Stimulated activated CD4-positive, alpha-beta T cell treated with anti-CD3 and anti-CD28 coated beads, Interleukin-15, amount 100 ng/mL, for 24 hours (primary cell): ENCODE results near the gene EXOSC3.
A peak's percentile ranks its signal among the peaks of the same experiment; 100 is the strongest.
"Not testable (repeated sequence)": the region's sequence is repeated elsewhere in the genome, so short reads cannot be mapped to it uniquely, and the experiment has no call there.

Experiments
- DNase-seq: peaks from one replicate; pipeline ENCODE4 v3.0.0-alpha.2; 2020

EXOSC3 gene

DNA sequence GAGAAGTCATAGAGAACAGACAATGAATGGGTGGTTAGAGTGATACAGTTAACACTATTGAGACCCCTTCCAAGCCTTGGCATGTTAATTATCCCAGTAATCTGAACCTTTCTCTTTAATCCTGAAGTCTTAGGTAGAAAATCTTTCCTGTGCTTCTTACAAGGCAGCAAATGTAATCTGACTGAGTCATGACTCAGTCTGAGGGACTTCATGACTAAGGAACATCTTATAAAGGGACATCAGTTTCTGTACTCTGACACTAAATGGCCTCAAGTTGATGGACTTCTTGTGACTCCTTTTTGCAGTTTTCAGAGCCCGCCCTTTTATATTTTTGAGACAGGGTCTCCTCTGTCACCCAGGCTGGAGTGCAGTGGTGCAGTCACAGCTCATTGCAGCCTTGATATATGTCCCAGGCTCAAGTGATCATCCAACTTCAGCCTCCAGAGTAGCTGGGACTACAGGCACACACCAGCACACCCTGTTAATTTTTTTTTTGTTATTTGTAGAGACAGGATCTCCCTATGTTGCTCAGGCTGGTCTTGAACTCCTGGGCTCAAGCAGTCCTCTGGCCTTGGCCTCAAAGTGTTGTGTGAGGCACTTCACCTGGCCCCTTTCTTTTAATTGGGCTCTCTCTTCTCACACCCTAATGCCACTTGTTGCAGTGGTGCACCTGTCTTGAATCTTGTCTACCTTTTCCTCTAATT, 9.5 kb downstream of the EXOSC3 start:
- DNase-seq: no peak

DNA sequence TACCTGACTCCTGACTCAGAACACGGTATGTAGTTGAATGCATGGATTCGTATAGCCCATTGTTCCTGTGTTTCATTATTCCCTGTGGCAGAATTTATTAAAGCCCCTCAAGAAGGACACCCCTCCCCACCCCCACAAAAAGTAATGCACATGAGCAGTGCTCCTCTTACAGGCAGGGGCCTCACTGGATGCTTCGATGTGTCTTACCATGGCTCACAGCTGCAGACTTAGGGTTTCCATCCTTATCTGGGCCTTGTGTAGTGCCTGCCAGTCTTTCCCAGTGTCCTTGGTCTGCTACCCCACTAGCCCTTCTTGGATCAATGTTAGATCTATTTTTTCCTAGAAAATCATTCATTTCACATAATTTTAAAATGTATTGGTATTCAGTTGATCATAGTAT, 14.9 kb downstream of the EXOSC3 start:
- no peak for DNase-seq

DNA sequence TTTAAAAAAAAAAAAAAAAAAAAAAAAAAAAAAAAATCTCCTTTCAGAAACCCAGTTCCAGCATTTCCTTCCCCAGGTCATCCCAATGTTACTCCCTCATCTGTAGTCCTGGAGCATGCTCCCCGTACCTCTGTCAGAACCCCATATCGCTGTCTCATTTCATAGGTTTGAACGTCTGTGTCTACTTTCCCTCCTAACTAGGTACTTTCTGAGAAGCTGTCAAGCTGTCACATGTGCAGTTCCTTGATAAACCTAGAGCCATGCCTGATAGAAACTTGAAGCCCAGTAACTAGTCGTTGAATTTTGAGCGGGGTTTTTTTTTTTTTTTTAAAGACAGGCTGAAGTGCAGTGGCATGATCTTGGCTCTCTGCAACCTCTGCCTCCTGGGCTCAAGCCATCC, 15.6 kb downstream of the EXOSC3 start:
- DNase-seq: no peak

DNA sequence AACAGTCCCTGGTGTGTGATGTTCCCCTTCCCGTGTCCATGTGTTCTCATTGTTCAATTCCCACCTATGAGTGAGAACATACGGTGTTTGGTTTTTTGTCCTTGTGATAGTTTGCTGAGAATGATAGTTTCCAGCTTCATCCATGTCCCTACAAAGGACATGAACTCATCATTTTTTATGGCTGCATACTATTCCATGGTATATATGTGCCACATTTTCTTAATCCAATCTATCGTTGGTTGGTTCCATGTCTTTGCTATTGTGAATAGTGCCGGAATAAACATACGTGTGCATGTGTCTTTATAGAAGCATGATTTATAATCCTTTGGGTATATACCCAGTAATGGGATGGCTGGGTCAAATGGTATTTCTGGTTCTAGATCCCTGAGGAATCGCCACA, 19.6 kb downstream of the EXOSC3 start:
- not testable (repeated sequence) for DNase-seq

DNA sequence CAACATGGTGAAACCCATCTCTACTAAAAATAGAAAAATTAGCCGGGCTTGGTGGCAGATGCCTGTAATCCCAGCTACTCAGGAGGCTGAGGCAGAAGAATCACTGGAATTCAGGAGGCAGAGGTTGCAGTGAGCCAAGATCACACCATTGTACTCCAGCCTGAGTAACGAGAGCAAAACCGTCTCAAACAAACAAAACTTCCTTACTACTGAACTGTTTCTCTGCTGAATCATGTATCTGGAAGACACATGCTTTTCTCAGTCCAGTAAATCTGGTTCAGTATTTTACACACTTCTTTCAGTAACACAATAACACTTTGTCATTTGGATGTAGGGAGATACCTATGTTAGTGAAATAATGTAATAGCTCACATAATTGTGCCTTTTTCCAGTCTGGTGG, 23.4 kb downstream of the EXOSC3 start:
- no peak for DNase-seq

DNA sequence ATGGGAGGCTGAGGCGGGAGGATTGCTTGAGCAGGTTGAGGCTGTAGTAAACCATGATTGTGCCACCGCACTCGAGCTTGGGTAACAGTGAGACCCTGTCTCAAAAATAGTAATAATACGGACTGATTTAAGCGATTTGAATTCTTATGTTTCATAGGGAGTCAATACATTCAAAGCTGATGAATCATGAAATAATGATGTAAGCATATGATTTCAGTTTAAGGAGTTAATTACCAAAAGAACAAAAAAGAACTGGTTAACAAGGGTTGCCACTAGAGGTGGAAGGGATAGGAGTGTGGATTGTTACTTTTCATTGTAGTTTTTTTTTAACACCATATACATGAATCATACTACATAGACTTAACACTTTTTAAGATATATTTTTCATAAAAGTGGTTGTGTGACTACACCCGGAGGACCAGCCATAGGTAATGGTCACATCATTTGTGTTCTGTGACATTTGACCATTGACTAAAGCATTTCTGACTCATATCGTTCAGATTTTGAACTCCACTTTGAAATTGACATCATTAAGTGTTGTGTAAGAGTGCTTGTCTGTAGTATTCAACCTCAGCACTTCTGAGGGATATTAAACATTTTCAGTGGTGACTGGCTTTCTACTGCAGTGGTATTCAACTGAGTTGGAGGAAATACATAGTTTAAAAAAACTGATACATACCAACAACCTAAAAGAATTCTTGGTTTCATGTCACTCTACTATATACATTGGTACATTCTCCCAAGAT, 24.3 kb downstream of the EXOSC3 start:
- no peak for DNase-seq

DNA sequence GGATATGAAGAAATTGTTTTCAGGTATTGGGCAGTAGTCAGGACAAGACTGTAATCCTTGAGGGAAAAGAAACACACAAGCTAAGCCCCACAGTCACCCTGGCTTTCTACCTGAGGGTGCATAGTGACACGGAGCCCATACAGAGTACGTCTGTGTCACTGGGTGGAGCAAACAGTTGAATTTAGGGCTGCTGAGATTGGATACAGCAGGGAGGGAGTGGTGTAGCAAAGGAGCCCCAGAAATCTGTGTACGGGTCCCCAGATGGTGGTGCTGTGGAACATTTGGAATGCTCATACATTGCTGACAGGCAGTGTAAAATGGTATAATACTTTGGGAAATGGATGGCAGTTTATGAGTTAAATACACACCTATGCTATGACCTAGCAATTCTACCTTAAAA, 26.1 kb downstream of the EXOSC3 start:
- DNase-seq: no peak

DNA sequence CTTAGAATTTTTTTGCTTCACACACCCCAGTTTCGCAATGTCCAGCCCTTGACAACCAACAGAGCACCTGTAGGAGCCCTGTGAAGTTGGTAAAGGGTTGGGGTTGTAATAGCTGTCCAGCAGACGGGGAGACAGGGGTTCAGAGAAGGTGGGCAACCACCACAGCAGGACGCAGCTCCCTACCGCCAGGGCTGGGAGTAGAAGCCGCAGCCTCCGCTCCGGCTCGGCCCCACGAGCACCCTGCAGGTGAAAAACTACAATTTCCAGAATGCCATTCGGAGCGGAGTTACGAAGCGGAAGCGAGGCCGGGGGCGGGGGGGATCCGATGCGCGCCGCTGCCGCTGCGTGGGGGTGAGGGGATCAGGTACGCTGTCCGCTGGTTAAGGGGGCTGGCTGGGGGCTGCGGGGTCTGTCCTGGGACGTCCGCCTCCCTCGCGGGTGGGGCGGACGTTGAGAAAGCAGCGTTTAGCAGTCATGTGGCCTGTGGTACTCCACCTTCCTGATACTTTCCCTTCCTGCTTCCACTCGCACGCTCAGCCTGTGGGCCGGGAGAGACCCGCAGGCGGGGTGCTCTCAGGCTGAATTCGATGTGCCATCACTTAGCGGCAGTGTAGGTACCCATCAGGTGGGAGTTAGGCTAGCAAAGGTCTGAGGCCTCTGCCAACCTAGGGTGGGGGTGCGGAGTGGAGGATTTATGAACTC, 31.2 kb downstream of the EXOSC3 start, which contains the start of gene TRMT10B:
TRMT10B (plus strand) TSS at position 317 of the 702 bp plus-strand sequence. CDS start 8,127 bp downstream, outside the sequence.
- DNase-seq: peak; percentile 85

DNA sequence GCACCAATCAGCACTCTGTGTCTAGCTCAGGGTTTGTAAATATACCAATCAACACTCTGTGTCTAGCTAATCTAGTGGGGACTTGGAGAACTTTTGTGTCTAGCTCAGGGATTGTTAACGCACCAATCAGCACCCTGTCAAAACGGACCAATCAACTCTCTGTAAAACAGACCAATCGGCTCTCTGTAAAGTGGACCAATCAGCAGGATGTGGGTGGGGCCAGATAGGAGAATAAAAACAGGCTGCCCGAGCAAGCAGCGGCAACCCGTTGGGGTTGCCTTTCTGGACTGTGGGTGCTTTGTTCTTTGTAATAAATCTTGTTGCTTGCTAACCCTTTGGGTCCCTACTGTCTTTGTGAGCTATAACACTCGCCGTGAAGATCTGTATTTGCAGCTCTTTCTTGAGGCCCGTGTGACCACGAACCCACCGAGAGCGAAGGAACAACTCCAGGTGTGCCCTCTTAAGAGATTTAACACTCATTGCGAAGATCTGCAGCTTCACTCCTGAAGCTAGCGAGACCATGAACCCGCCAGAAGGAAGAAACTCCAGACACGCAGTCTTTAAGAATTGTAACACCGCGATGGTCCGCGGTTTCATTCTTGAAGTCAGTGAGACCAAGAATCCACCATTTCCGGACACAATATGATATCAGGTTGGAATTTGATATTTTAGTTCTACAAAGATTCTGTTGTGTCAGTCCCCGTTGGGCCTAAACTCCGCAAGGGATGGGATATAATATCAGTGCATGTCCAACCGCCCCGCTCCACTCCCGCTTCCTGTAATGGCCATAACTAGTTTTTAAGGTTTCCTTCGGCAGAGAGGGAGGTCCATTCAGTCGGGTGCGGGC, 32.0 kb downstream of the EXOSC3 start:
- DNase-seq: peak; percentile 34

DNA sequence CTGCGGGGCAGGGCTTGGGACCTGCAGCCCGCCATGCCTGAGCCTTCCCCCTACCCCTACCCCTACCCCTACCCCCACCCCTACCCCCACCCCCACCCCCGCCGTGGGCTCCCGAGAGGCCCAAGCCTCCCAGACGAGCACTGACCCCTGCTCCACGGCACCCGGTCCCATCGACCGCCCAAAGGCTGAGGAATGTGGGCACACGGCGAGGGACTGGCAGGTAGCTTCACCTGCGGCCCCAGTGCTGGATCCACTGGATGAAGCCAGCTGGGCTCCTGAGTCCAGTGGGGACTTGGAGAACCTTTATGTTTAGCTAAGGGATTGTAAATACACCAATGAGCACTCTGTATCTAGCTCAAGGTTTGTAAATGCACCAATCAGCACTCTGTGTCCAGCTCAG, 32.8 kb downstream of the EXOSC3 start:
- not testable (repeated sequence) for DNase-seq

DNA sequence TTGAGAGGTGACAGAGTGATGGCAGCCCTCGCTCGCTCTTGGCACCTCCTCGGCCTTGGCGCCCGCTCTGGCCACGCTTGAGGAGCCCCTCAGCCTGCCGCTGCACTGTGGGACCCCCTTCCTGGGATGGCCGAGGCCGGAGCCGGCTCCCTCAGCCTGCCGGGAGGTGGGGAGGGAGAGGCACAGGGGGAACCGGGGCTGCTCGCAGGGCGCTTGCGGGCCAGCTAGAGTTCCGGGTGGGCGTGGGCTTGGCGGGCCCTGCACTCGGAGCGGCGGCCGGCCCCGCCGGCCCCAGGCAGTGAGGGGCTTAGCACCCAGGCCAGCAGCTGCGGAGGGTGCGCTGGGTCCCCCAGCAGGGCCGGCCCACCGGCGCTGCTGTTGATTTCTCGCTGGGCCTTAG, 33.2 kb downstream of the EXOSC3 start:
- not testable (repeated sequence) for DNase-seq

DNA sequence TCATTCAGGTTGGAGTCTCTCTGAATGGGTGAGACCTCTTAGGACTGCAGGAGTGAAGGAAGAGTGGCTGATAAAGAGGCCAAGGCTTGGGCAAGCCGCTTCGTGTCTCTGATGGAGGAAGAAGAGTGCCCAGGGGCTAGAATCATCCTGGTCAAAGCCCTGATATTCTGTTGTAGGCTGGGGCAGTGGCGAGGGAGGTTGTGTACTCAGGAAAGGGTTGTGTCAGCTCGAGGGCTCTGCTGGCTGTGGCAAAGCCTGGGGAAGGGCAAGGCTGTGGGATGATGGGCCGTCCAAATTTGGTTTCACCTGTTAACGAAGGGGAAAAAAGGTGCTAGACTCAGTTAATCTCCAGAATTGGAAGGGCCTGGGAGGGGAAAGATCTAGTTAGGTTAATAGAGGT, 33.7 kb downstream of the EXOSC3 start:
- no peak for DNase-seq

DNA sequence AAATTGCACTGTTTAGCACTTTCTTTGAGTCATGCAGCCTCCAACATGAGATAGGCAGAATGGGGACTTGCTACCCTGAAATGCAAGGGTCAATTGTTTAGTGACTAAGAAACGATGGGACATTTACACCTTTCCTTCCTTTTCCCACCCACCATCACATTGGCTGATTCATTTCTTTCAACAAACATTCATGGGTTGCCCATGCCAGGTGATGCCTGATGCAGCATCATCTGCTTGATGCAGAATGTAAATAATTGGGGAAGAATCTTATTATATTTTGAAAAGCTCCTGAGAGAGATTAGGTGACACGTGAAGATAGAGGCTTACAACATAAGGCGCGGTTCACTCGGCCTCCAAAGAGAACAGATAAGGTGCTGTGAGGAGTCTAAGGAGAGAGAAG, 35.7 kb downstream of the EXOSC3 start:
- no peak for DNase-seq

DNA sequence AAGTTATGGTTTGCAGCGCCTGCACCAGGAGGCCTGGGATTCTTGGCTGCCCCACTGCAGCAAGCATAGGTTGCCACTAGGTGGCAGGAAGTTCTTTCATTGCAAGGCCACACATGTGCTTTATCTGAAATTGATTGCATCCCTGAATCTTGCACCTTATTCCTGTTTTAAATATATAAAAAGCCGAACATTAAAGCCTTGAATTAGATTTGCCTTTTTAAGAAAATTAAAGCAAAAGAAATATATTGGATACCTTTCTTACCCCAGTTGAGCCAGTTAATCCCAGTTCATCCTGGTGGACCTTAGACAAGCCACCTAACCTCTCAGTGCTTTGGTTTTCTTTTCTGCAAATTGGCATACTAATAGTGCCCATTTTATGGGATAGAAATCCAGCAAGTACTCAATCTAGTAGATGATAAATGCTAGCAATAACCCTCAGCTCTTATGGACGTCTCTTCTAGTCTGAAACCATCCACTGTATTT, 37.6 kb downstream of the EXOSC3 start:
- peak; percentile 70 for DNase-seq

DNA sequence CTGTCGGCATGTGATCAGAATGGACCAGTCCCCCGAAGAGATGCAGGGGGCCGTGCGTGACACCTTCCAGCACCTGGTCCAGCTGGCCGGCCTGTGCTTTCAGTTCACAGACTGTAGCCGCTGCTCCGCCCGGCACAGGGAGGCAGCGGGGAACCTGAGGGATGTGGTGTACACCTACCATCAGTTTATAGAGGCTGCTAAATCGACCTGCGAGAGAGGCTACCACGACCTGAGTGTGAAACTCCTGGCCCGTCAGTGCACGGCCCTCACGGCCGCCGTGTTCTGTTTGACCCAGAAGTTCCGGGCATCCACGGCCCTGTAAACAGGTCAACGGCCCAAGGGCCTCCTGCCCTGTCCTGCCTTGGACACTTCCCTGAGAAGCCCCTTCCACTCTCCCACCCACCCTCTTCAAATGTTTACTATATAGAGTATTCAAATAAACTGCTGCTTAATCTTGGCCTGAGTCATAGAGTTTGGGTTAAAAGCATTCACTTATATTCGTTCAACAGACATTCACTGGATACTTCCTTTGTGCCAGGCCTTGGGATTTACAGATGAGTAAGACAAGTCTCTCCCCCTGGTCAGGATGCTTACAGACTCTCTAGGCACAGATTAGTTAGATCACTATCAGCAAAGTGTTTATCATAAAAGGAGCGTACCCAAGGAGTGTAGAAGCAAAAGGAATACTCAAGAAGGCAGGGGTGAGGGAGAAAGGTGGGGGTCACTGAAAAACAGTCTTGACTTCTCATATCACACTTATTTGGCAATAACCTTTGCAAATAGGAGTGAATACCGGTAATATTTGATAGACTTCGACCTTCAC, 38.2 kb downstream of the EXOSC3 start:
- no peak for DNase-seq

DNA sequence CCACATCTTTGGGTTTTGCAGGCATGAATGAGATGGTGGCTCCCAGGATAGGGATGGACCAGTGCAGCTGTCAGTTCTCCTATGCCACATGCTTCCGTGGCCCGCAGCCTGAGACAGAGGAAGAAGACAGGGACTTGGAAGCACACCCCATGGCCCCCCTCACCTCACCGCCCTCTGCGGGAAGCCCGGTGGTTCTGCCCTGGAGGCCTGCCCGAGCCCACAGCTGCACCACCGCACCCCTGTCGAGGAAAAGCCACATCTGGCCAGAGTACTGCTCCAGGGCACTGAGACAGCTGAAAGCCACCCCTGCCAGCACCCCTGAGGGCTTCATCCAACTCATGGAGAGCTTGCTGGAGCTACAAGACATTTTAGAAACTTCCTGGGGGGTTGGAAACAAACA, 38.9 kb downstream of the EXOSC3 start:
- no peak for DNase-seq

DNA sequence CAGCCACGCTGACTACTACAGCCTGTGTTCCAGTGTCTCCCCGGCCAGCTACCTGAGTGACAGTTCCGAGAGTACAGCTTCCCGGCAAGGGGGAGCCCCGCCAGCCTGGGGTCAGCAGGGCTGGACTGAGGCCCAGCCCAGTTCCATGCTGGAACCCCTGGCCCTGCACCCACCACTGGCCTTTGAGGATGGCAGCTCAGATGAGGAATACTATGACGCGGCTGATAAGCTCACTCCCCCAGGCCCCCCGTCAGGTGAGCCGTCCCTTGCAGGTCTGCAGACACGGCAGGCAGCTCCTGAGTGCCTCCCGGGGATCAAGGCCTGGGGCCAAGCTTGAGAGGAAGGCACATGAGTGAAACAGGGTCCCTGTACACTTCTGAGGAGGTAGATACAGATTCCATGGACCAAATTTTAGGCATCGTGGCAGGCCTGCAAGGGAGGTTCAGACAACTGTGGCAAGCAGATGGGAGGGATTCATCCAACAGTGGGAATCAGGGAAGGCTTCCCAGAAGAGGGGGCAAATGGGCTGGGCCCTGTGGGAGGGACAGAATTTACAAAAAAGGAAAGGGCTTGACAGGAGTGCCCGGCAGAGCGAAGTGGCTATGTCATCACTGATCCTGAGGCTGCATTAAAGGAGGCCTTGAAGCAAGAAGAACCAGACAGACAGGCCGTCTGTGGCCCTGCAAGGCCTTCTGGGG, 44.1 kb downstream of the EXOSC3 start:
- no peak for DNase-seq

DNA sequence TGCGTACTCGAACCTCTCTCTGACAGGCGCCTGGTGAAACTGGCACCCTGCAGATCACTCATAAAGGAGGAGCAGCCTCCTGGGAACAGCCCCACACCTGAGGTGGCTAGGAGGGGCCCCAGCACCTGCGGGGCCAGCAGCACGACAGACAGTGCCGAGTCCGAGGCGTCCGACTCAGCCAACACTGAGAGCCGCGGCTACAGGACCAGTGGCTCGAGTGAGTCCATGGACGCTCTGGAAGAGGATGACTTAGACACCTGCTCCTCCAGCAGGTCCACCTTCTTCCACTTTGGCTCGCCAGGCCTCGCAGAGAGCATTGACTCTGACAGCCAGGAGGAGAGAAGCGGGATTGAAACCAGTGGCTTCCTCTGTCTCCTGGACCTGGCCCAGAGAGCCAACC, 44.7 kb downstream of the EXOSC3 start:
- no peak for DNase-seq

DNA sequence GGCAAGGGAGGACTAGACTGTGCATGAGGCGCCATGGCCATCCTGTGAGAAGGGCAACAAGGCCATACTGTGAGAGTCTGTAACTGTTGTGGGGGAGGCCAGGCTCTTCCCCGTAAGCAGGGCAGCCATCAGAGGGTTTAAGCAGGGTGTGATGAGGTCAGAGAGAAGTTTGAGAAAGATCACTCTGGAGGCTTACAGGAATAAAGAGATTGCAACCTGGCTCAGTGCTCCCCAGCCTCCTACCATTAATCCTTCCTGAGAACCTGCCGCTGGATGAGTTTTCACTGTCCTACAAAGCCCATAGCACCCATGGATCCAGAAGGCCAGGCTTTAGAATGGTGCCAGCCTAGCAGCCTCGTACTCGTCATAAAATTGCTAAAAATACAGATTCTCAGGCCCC, 45.6 kb downstream of the EXOSC3 start:
- no peak for DNase-seq

DNA sequence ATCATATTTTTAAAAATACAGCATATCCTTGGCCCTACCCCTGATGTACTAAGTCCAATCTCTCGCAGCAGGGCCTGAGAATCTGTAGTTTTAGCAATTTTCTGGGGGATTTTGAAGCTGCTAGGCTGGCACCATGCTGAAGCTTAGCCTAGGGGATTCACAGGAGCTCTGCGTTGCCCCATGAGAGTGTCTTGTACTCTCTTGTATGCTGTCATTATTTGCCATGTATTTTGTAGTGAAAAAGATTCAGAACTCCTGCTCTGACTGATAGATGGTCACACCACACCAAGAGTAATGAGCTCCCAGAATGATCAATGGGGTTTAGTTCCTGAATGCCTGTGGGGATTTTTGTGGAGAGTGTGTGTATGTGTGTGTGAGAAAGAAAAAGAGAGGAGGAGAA, 51.9 kb downstream of the EXOSC3 start:
- no peak for DNase-seq

DNA sequence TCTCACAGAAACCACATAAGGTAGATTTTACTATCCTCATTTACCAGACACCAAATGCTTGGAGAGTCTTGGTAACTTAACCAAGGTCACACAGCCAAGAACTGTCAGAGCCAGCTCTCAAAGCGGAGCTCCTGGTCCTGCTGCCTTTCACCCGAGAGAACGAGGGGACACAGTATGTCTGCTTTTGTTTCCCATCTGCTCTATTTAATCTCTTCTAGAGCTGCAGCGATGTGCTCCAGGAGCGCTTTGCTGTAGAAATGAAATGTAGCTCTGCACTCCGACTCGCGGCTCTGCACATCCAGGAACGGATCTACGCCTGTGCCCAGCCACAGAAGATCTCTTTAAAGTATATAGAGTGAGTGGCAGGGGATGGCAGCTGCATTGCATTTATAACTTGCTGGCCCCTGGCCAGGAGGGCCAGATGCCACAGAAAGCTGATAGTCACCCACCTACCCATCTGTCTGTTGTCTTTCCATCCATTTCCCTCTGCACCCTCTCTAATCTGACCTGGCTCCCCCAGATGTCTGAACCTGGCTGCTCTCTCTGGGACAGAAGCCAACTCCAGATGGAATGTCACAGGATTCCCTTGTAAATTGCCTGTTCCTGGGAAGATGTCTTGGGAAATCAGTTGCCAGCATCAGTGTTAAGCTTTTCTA, 52.6 kb downstream of the EXOSC3 start:
- no peak for DNase-seq
